ENCODE results near the gene IFT81. TPM values are rescaled to one million over a fixed set of nuclear protein-coding genes. Genes with fewer than 3 reads are reported as not detected.

IFT81 gene
- total and polyA plus RNA-seq, 2 of the 13 experiments (the other 11 are each of a cell fraction or from before 2014, with no cell fraction given): 4.2 to 13.0 TPM

DNA sequence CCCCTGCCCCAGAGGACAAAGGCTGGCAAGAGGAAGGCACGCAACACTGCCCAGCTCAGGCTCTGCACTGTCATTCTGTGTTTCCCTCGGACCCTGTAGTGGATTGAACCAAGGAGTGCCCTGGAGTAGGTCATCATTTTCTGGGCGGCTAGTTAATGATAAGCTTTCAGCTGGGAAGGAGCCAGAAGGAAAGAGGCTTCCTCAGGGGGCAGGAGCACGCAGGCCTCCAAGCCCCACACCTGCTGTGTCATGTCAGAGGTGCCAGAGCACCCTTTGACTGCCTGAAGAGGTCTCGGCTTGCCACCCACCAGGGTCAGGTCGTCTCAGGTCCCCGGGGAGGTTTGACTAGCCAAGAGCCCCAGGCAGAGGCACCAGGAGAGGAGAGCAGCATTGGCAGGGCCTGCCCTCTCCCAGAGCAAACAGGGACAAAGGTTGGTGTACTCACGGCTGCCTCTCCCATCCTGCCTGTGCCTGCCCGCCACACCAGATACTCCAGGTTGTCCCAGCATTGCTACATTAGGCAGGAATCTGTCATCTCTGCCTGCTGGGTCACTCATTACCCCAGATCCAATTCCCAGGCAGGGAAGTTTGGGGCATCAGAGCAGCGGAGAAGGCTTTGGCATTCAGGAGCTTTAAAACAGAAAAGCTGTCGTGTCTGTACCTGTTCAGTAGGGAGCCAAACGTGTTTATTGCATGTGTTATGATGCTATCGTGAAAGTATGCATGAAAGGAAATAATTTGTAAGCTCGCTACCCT lies 123.4 kb downstream of the IFT81 start (continued):
- TF ChIP-seq TBX2 (CRISPR knock-in tag; IDR thresholded peaks at IDR 0.05; ENCODE audit: borderline replicate concordance) (peak; percentile 87; the same call in 1 of the 2 replicates), RBFOX2 (IDR thresholded peaks at IDR 0.05; ENCODE audit: low read depth, low read length) (peak; percentile 62), GABPB1 (CRISPR knock-in tag; IDR thresholded peaks at IDR 0.05) (0 out of 2 replicates have a peak, but pooled peaks have one; percentile 21), ATF1 (CRISPR knock-in tag; IDR thresholded peaks at IDR 0.05) (no peak), ZNF510 (CRISPR knock-in tag; IDR thresholded peaks at IDR 0.05; ENCODE audit: low read depth) (no peak), ZFP36 (IDR thresholded peaks at IDR 0.05; ENCODE audit: borderline replicate concordance, low read depth, low read length, partially characterized antibody) (no peak), ZC3H13 (CRISPR knock-in tag; IDR thresholded peaks at IDR 0.05) (no peak), TAF1 (CRISPR knock-in tag; IDR thresholded peaks at IDR 0.05) (peak; percentile 61), PHF20 (CRISPR knock-in tag; IDR thresholded peaks at IDR 0.05) (no peak), HMG20A (CRISPR knock-in tag; IDR thresholded peaks at IDR 0.05; ENCODE audit: borderline replicate concordance) (0 out of 2 replicates have a peak, but pooled peaks have one; percentile 38), ZNF20 (CRISPR knock-in tag; IDR thresholded peaks at IDR 0.05) (no peak), BHLHE40 (IDR thresholded peaks at IDR 0.05; ENCODE audit: low read length) (peak; percentile 21; the same call in 1 of the 2 replicates), ZNF737 (CRISPR knock-in tag; IDR thresholded peaks at IDR 0.05; ENCODE audit: borderline replicate concordance) (no peak), ESRRA (CRISPR knock-in tag; IDR thresholded peaks at IDR 0.05; ENCODE audit: low read depth) (no peak), ZBTB42 (CRISPR knock-in tag; IDR thresholded peaks at IDR 0.05) (no peak), CAMTA2 (CRISPR knock-in tag; IDR thresholded peaks at IDR 0.05; ENCODE audit: borderline replicate concordance) (no peak), ZNF598 (CRISPR knock-in tag; IDR thresholded peaks at IDR 0.05; ENCODE audit: borderline replicate concordance) (peak; percentile 68; the same call in 1 of the 2 replicates), ZNF296 (CRISPR knock-in tag; conservative IDR thresholded peaks at IDR 0.05) (no peak), NRL (CRISPR knock-in tag; IDR thresholded peaks at IDR 0.05; ENCODE audit: borderline replicate concordance) (peak; percentile 89), ZNF317 (CRISPR knock-in tag; IDR thresholded peaks at IDR 0.05) (no peak; the same call in 1 of the 2 replicates)
- TF ChIP-seq, protein P1, sequence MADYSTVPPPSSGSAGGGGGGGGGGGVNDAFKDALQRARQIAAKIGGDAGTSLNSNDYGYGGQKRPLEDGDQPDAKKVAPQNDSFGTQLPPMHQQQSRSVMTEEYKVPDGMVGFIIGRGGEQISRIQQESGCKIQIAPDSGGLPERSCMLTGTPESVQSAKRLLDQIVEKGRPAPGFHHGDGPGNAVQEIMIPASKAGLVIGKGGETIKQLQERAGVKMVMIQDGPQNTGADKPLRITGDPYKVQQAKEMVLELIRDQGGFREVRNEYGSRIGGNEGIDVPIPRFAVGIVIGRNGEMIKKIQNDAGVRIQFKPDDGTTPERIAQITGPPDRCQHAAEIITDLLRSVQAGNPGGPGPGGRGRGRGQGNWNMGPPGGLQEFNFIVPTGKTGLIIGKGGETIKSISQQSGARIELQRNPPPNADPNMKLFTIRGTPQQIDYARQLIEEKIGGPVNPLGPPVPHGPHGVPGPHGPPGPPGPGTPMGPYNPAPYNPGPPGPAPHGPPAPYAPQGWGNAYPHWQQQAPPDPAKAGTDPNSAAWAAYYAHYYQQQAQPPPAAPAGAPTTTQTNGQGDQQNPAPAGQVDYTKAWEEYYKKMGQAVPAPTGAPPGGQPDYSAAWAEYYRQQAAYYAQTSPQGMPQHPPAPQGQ (CRISPR knock-in tag; IDR thresholded peaks at IDR 0.05; ENCODE audit: borderline replicate concordance): no peak
- TF ChIP-seq, protein P2, sequence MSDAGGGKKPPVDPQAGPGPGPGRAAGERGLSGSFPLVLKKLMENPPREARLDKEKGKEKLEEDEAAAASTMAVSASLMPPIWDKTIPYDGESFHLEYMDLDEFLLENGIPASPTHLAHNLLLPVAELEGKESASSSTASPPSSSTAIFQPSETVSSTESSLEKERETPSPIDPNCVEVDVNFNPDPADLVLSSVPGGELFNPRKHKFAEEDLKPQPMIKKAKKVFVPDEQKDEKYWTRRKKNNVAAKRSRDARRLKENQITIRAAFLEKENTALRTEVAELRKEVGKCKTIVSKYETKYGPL (CRISPR knock-in tag; IDR thresholded peaks at IDR 0.05): no peak
- TF ChIP-seq, protein P3, sequence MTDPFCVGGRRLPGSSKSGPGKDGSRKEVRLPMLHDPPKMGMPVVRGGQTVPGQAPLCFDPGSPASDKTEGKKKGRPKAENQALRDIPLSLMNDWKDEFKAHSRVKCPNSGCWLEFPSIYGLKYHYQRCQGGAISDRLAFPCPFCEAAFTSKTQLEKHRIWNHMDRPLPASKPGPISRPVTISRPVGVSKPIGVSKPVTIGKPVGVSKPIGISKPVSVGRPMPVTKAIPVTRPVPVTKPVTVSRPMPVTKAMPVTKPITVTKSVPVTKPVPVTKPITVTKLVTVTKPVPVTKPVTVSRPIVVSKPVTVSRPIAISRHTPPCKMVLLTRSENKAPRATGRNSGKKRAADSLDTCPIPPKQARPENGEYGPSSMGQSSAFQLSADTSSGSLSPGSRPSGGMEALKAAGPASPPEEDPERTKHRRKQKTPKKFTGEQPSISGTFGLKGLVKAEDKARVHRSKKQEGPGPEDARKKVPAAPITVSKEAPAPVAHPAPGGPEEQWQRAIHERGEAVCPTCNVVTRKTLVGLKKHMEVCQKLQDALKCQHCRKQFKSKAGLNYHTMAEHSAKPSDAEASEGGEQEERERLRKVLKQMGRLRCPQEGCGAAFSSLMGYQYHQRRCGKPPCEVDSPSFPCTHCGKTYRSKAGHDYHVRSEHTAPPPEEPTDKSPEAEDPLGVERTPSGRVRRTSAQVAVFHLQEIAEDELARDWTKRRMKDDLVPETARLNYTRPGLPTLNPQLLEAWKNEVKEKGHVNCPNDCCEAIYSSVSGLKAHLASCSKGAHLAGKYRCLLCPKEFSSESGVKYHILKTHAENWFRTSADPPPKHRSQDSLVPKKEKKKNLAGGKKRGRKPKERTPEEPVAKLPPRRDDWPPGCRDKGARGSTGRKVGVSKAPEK (CRISPR knock-in tag; IDR thresholded peaks at IDR 0.05; ENCODE audit: borderline replicate concordance): 0 out of 2 replicates have a peak, but pooled peaks have one; percentile 20
- TF ChIP-seq, protein P4, sequence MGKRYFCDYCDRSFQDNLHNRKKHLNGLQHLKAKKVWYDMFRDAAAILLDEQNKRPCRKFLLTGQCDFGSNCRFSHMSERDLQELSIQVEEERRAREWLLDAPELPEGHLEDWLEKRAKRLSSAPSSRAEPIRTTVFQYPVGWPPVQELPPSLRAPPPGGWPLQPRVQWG (CRISPR knock-in tag; IDR thresholded peaks at IDR 0.05; ENCODE audit: borderline replicate concordance, low read depth): no peak

Measured in HepG2 (cell line).